GM12864 (cell line): Measurements from ENCODE around the gene JARID2.

Experiments
- DNase-seq: peaks from one replicate; pipeline ENCODE4 v3.0.0-alpha.2; 2011; ENCODE audit warnings: low read depth
- H3K4me3 ChIP-seq: 2 replicates; pipeline ENCODE4 v1.5.1; 2011; ENCODE audit warnings: mild to moderate bottlenecking, low read depth, low read length, control low read depth
- TF ChIP-seq, protein P1 (sequence below): IDR thresholded peaks from 2 replicates; pipeline ENCODE4 v1.5.1; 2011; ENCODE audit warnings: low read depth, mild to moderate bottlenecking, moderate library complexity, low read length, control low read depth, inconsistent platforms; ENCODE audit errors: missing control alignments

Gene JARID2

DNA sequence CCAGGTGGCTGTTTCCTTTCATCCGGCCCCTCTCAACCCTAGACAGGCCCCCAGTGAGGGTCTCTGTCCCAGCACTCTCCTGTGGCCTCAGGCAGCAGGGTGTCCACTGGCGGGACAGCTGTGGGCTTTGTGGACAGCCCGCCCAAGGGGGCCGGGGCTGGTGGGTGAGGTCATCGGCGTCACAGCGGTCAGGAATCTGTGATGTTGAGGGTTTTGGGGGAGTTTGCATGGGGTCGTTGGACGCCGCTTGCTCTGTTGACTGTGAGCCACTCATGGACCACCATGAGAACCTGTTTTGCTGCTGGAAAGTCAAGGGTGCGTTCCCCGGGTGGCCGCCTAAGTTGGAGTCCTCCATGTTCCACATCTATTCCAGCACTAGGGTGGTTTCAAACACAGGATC is 270.5 kb downstream of the JARID2 start:
- H3K4me3 ChIP-seq, result no peak overlapping the region
- DNase-seq, result no peak
- TF ChIP-seq, protein P1, sequence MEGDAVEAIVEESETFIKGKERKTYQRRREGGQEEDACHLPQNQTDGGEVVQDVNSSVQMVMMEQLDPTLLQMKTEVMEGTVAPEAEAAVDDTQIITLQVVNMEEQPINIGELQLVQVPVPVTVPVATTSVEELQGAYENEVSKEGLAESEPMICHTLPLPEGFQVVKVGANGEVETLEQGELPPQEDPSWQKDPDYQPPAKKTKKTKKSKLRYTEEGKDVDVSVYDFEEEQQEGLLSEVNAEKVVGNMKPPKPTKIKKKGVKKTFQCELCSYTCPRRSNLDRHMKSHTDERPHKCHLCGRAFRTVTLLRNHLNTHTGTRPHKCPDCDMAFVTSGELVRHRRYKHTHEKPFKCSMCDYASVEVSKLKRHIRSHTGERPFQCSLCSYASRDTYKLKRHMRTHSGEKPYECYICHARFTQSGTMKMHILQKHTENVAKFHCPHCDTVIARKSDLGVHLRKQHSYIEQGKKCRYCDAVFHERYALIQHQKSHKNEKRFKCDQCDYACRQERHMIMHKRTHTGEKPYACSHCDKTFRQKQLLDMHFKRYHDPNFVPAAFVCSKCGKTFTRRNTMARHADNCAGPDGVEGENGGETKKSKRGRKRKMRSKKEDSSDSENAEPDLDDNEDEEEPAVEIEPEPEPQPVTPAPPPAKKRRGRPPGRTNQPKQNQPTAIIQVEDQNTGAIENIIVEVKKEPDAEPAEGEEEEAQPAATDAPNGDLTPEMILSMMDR, result no peak

DNA sequence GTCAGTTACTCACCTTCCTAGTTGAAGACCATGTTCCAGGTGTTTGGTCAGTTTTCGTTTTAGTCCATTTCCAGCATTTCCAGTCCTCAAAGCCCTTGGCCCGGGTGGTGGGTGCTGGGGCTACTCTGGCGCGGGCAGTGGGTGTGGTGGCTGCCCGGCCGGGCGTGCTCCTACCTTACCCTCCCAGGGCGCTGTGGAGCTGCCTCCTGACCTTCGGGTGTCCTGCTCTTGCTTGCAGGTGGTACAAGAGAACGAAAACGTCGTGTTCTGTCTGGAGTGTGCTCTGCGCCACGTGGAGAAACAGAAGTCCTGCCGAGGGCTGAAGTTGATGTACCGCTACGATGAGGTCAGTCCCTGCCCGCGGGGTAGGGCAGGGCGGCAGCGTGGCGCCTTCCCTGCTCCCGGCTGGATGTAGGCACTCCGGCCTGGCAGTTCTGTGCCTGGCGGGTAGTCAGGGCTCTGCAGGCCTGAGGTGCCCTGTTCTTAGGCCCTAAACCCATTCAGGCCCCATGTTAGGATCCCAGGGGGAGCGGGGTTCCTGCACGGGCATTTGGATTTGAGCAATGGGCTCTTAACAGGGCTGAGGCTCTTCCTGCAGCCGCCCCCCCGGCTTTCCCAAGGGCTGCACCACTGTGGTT is 271.2 kb downstream of the JARID2 start:
- DNase-seq, result no peak
- no peak overlapping the region for H3K4me3 ChIP-seq
- TF ChIP-seq, protein P1, result no peak

DNA sequence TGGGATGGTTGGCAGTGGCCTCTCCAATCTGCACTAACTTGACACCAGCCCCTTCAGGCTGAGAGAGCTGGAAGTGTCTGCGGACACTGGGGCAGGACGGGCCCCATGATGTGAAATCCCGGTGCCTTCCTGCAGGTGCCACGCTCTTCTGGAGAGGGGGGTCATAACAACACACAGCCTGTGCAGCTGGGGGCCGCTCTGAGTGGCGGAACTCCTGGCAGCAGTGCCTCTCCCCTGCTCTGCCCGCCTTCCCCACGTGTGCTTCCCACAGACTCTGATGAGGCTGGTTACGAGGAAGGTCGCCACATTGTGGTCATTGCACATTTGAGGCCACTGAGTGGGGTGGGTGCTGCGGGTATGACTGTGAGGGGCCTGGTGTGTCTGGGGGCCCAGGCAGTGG is 271.7 kb downstream of the JARID2 start:
- no peak for DNase-seq
- H3K4me3 ChIP-seq, result no peak overlapping the region
- TF ChIP-seq, protein P1, result no peak

DNA sequence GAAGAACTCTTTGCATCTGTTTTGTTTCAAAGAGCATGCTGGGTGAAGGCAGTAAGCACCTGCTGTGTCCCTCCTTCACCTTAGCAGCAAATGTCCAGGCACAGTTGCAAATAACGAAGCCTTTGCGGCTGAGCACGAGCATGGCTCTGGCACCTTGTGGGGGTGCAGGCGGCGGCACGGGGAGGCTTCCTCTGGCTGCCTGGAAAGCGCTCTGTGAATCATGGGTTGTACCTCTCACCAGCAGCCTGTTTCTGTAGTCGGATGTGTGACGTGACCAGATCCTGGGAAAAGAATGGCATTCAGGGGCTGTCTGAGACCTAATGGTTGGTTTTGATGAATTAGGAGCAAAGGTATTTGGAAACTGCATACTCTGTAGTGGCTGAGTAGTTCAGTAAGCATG is 272.2 kb downstream of the JARID2 start:
- TF ChIP-seq, protein P1, result no peak
- no peak for DNase-seq
- H3K4me3 ChIP-seq, result no peak overlapping the region

DNA sequence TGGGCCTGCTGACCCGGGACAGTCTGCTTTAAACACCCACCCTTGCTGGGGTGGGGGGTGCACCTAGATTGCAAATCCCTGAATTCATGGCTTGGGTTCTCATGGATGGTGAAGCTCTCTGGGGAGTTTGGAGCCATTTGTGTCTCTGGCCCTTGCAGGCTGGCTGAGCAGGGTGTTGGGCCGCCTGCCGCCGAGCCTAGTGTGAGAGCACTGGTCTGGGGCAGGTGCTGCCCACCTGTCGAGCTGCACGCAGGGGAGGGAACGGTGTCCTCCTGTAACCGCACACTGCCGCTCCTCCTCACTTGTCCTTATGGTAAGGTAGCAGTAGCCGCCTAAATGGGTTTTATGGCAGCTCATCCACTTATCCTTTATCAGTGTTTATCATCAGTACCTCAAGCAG is 273.0 kb downstream of the JARID2 start:
- no peak overlapping the region for H3K4me3 ChIP-seq
- DNase-seq, result no peak
- TF ChIP-seq, protein P1, result no peak

DNA sequence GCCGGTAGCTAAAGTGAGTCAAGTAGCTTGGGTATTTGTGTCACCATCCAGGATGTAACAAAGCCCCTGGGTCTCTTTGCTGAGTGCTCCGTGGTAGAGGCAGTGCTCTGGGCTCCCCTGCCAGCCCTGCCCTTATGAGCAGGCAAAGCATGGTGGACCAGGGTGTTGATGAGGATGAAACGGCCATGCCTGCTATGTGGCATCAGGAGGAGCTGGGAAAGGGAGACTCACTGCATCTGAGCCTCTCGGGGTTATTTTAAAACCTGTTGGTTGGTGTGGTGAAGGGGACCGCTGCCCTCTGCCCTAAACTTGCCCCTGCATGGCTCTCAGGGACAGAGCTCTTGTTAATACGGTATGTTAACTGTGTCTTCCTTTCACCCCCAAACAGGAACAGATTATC is 273.8 kb downstream of the JARID2 start:
- TF ChIP-seq, protein P1, result no peak
- DNase-seq, result no peak
- H3K4me3 ChIP-seq, result no peak overlapping the region

DNA sequence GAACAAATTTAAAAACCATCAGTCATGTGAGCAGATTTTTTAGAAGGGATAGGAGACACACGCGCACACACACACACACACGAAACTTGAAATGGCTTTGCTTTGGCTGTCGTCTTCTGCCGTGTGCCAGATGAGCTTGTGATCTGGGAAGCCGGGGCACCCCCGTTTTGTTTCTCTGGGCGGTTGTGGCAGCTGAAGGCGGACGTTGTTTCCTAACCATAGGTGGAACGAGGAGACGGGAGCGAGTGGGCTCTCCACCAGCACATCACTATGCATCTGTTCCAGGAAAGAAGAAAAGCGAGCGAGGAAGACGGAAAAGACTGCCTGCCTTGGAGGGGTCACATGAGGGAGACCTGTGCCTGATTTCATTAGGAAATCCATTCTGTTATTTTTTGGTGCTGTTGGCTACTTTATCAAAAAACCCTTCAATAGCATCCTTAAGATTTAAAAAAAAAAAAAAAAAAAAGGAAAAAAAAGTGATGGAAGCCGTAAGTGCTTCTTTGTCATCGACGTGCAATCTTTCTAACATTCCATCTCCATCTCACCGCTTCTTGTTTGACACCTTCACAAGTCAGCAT is 274.8 kb downstream of the JARID2 start:
- no peak for DNase-seq
- TF ChIP-seq, protein P1, result no peak
- H3K4me3 ChIP-seq, result no peak overlapping the region
